ENCODE data around the gene ACAD8.
"Not testable (repeated sequence)": the region's sequence is repeated elsewhere in the genome, so short reads cannot be mapped to it uniquely, and the experiment has no call there.

The ACAD8 gene

GRCh38 chr11:134267461-134267860 lies 14.1 kb downstream of the ACAD8 start:
- no peak for DNase-seq (ENCODE audit: low read depth)

GRCh38 chr11:134267966-134268365 lies 14.6 kb downstream of the ACAD8 start:
- no peak for DNase-seq (ENCODE audit: low read depth)

GRCh38 chr11:134270250-134270714 lies 16.9 kb downstream of the ACAD8 start:
- DNase-seq (ENCODE audit: low read depth) = no peak

GRCh38 chr11:134271978-134272377 lies 18.6 kb downstream of the ACAD8 start:
- no peak for DNase-seq (ENCODE audit: low read depth)

- DNase-seq (ENCODE audit: low read depth) = no peak
Measured at GRCh38 chr11:134272381-134273316, 19.3 kb downstream of the ACAD8 start.

GRCh38 chr11:134273317-134273712 lies 19.9 kb downstream of the ACAD8 start:
- no peak for DNase-seq (ENCODE audit: low read depth)

GRCh38 chr11:134275188-134275533 lies 21.8 kb downstream of the ACAD8 start:
- DNase-seq (ENCODE audit: low read depth) = no peak

GRCh38 chr11:134275534-134276395 lies 22.4 kb downstream of the ACAD8 start, which contains the start of gene GLB1L3:
GLB1L3 (plus strand) TSS chr11:134276379; CDS start chr11:134276741, 362 bp downstream.
- no peak for DNase-seq (ENCODE audit: low read depth)

- DNase-seq (ENCODE audit: low read depth) = no peak
Measured at GRCh38 chr11:134276396-134277182, 23.2 kb downstream of the ACAD8 start.

GRCh38 chr11:134277183-134278001 lies 24.0 kb downstream of the ACAD8 start:
- DNase-seq (ENCODE audit: low read depth) = no peak

- no peak for DNase-seq (ENCODE audit: low read depth)
Measured at GRCh38 chr11:134278356-134278755, 25.0 kb downstream of the ACAD8 start.

GRCh38 chr11:134281635-134282034 lies 28.3 kb downstream of the ACAD8 start:
- DNase-seq (ENCODE audit: low read depth) = not testable (repeated sequence)

- no peak for DNase-seq (ENCODE audit: low read depth)
Measured at GRCh38 chr11:134282121-134283045, 29.0 kb downstream of the ACAD8 start.

- no peak for DNase-seq (ENCODE audit: low read depth)
Measured at GRCh38 chr11:134283461-134284230, 30.3 kb downstream of the ACAD8 start.

GRCh38 chr11:134284349-134284748 lies 31.0 kb downstream of the ACAD8 start:
- DNase-seq (ENCODE audit: low read depth) = not testable (repeated sequence)

- DNase-seq (ENCODE audit: low read depth) = no peak
Measured at GRCh38 chr11:134287561-134287960, 34.2 kb downstream of the ACAD8 start.

GRCh38 chr11:134288486-134288885 lies 35.1 kb downstream of the ACAD8 start:
- DNase-seq (ENCODE audit: low read depth) = no peak

- DNase-seq (ENCODE audit: low read depth) = no peak
Measured at GRCh38 chr11:134289167-134289566, 35.8 kb downstream of the ACAD8 start.

- no peak for DNase-seq (ENCODE audit: low read depth)
Measured at GRCh38 chr11:134289789-134290188, 36.4 kb downstream of the ACAD8 start.
